H1 (cell line): ENCODE measurements around the gene GRM7. TPM values are rescaled to one million over a fixed set of nuclear protein-coding genes. Genes with fewer than 3 reads are reported as not detected.

Source experiments
- CTBP2 ChIP-seq: IDR thresholded peaks from 2 replicates; pipeline ENCODE4 v1.7.0; 2011; ENCODE audit warnings: borderline replicate concordance, mild to moderate bottlenecking, moderate library complexity, mixed read lengths, low read length; ENCODE audit not compliant: insufficient read depth, insufficient read length
- PHF8 ChIP-seq: fragments of 200-600 bp; sonication (generic); conservative IDR thresholded peaks from 2 replicates; pipeline ENCODE4 v1.7.1; 2012; ENCODE audit warnings: low read depth, mild to moderate bottlenecking, inconsistent platforms, low read length, moderate library complexity
- RFX5 ChIP-seq: IDR thresholded peaks from 2 replicates; pipeline ENCODE4 v1.6.1; 2011; ENCODE audit warnings: low read depth, low read length, improper control_type of control experiment, borderline replicate concordance
- SIN3A ChIP-seq, 2 experiments: IDR thresholded peaks in 1 of 2; conservative IDR thresholded peaks in 1 of 2; 2 replicates each; pipeline ENCODE4 v1.6.1; 2011 to 2012; ENCODE audit warnings: low read length in 2 of 2, improper control_type of control experiment in 1 of 2, low read depth in 1 of 2, mild to moderate bottlenecking in 1 of 2
- TEAD4 ChIP-seq: IDR thresholded peaks from 2 replicates; pipeline ENCODE4 v1.6.1; 2012; ENCODE audit warnings: low read depth, low read length, inconsistent platforms, mixed read lengths
- polyA plus RNA-seq, 7 experiments: library from polyadenylated mRNA; depleted of rRNA in 3 of 7; stranded (reverse) in 5 of 7; unstranded in 2 of 7; fragments of >200 nt in 5 of 7; fragments of 200-250 nt in 2 of 7; gene quantifications; 1 replicate in 5 of 7; 2 replicates in 1 of 7; 4 replicates in 1 of 7; pipeline versions ENCODE4 v1.2.1 to v1.2.3, GENCODE V29; 2011 to 2013; ENCODE audit warnings: missing spikeins in 2 of 7, mixed read lengths in 2 of 7
- total RNA-seq: library from RNA; stranded (reverse); fragmentation: NEBNext Ultra II Directional; extraction: Animal tissue kit (Norgen Biotek cat#: 25700); gene quantifications from 2 replicates; pipeline ENCODE4 v1.2.1, GENCODE V29; 2021

GRM7 gene
- total and polyA plus RNA-seq, 2 of the 8 experiments (the other 6 are each of a cell fraction or from before 2014, with no cell fraction given), result 0.17 to 0.24 TPM

DNA sequence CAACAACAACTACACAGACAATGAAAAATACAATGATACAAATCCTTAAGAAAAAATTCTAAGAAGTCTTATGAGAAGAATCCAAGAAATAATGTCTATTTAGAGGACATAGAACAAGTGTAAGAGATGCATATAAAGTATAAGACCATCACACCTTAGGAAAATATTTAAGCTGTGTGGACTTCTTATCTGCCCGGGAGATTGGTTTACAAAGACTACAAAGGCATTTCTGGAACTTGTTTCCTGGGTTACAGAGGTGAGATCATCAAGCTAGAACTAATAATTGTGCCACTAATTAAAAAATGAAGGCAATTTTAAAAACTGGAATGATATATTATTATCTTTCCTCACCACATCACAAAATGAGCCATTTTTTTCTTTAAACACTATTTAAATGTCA lies 507.1 kb downstream of the GRM7 start (continued):
- no peak for TF ChIP-seq PHF8
- TF ChIP-seq RFX5, result no peak
- no peak for TF ChIP-seq TEAD4
- no peak for TF ChIP-seq CTBP2
- TF ChIP-seq SIN3A (conservative IDR thresholded peaks at IDR 0.05 in 1 of 2, IDR thresholded peaks at IDR 0.05 in 1 of 2; ENCODE audit: low read depth in 1 of 2, low read length in 2 of 2), result no peak
